HEK293 (cell line): ENCODE data around the gene MACF1.
A peak's percentile ranks its signal among the peaks of the same experiment; 100 is the strongest.

ENCODE experiments used
- CTCF ChIA-PET: fragments of 350-600 bp; formaldehyde crosslinking; extraction: SDS; loops from one replicate; lab custom pipeline; 2021; ENCODE audit warnings: antibody characterized with exemption; lab: Yijun Ruan, JAX
- POLR2A ChIA-PET: fragments of 300-600 bp; formaldehyde crosslinking; extraction: SDS; loops from one replicate; lab custom pipeline; 2020; ENCODE audit warnings: antibody characterized with exemption, inconsistent platforms; lab: Yijun Ruan, JAX
- H3K27ac ChIP-seq: fragments of 200-500 bp; sonication (Bioruptor generic); 2 replicates; pipeline ENCODE4 v1.5.1; 2014; ENCODE audit warnings: low read depth, low read length, control low read depth, inconsistent platforms; ENCODE audit errors: extremely low read depth
- H3K36me3 ChIP-seq, 2 experiments: fragments of 200-500 bp in 1 of 2; sonication (Bioruptor generic) in 1 of 2; 1 replicate in 1 of 2; 2 replicates in 1 of 2; pipeline ENCODE4 v1.5.1; 2014 to 2017; ENCODE audit warnings: inconsistent platforms in 2 of 2, low read length in 2 of 2; ENCODE audit not compliant: control insufficient read depth in 2 of 2, insufficient read depth in 1 of 2
- H3K4me1 ChIP-seq: fragments of 200-500 bp; sonication (Bioruptor generic); 2 replicates; pipeline ENCODE4 v1.5.1; 2014; ENCODE audit warnings: mild to moderate bottlenecking, low read length, inconsistent platforms; ENCODE audit not compliant: control insufficient read depth, insufficient read depth
- H3K4me3 ChIP-seq: 2 replicates; pipeline ENCODE4 v1.5.1; 2011; ENCODE audit warnings: low read depth, mild to moderate bottlenecking, control low read depth, low read length, moderate library complexity
- H3K9me3 ChIP-seq: fragments of 200-500 bp; sonication (Bioruptor generic); 2 replicates; pipeline ENCODE4 v1.5.1; 2014; ENCODE audit warnings: low read depth, low read length, inconsistent platforms; ENCODE audit not compliant: control insufficient read depth, insufficient read depth
- GLIS1 ChIP-seq: fragments of 450-650 bp; formaldehyde crosslinking; IDR thresholded peaks from 2 replicates; pipeline ENCODE4 v1.5.1; 2016; ENCODE audit warnings: missing biosample characterization, missing genetic modification characterization
- IKZF3 ChIP-seq: fragments of 450-650 bp; IDR thresholded peaks from 2 replicates; pipeline ENCODE4 v1.5.0; 2018; ENCODE audit warnings: missing biosample characterization, mild to moderate bottlenecking, missing genetic modification characterization, moderate library complexity
- KLF8 ChIP-seq: fragments of 450-650 bp; formaldehyde crosslinking; IDR thresholded peaks from 2 replicates; pipeline ENCODE4 v1.5.1; 2016; ENCODE audit warnings: missing biosample characterization, missing genetic modification characterization
- SETDB1 ChIP-seq: IDR thresholded peaks from one replicate; pipeline ENCODE4 v1.6.1; 2017; ENCODE audit warnings: mild to moderate bottlenecking, low read length, moderate library complexity, mixed read lengths; ENCODE audit not compliant: insufficient read length
- ZNF146 ChIP-seq: fragments of 450-650 bp; formaldehyde crosslinking; IDR thresholded peaks from 2 replicates; pipeline ENCODE4 v1.5.1; 2016; ENCODE audit warnings: missing biosample characterization, missing genetic modification characterization
- ZNF169 ChIP-seq: fragments of 450-650 bp; formaldehyde crosslinking; IDR thresholded peaks from 2 replicates; pipeline ENCODE4 v1.5.1; 2016; ENCODE audit warnings: missing biosample characterization, missing genetic modification characterization
- ZNF223 ChIP-seq: fragments of 450-650 bp; formaldehyde crosslinking; IDR thresholded peaks from 2 replicates; pipeline ENCODE4 v1.5.1; 2016; ENCODE audit warnings: missing biosample characterization, missing genetic modification characterization
- ZNF37A ChIP-seq: fragments of 450-650 bp; IDR thresholded peaks from 2 replicates; pipeline ENCODE4 v1.5.1; 2018; ENCODE audit warnings: missing biosample characterization, missing genetic modification characterization
- ZNF621 ChIP-seq: fragments of 450-650 bp; formaldehyde crosslinking; IDR thresholded peaks from 2 replicates; pipeline ENCODE4 v1.5.1; 2017; ENCODE audit warnings: missing biosample characterization, missing genetic modification characterization
- ZNF707 ChIP-seq: fragments of 450-650 bp; formaldehyde crosslinking; IDR thresholded peaks from 2 replicates; pipeline ENCODE4 v1.5.1; 2016; ENCODE audit warnings: missing biosample characterization, missing genetic modification characterization
- ZNF791 ChIP-seq: fragments of 450-650 bp; formaldehyde crosslinking; IDR thresholded peaks from 2 replicates; pipeline ENCODE4 v1.5.1; 2016; ENCODE audit warnings: missing biosample characterization, missing genetic modification characterization
- ZSCAN23 ChIP-seq: fragments of 450-650 bp; formaldehyde crosslinking; IDR thresholded peaks from 2 replicates; pipeline ENCODE4 v1.5.1; 2016; ENCODE audit warnings: missing biosample characterization, missing genetic modification characterization
- TF ChIP-seq, protein P1 (sequence below): fragments of 450-650 bp; formaldehyde crosslinking; optimal IDR thresholded peaks from 2 replicates; pipeline ENCODE3; 2016; ENCODE audit warnings: missing biosample characterization, mild to moderate bottlenecking, missing genetic modification characterization
- TF ChIP-seq, protein P2 (sequence below): fragments of 450-650 bp; formaldehyde crosslinking; IDR thresholded peaks from 2 replicates; pipeline ENCODE4 v1.5.1; 2016; ENCODE audit warnings: missing biosample characterization, missing genetic modification characterization
- TF ChIP-seq, protein P3 (sequence below): fragments of 450-650 bp; formaldehyde crosslinking; IDR thresholded peaks from 2 replicates; pipeline ENCODE4 v1.5.1; 2017; ENCODE audit warnings: missing biosample characterization, missing genetic modification characterization
- TF ChIP-seq, protein P4 (sequence below): fragments of 450-650 bp; IDR thresholded peaks from 2 replicates; pipeline ENCODE4 v1.5.1; 2018; ENCODE audit warnings: missing biosample characterization, missing genetic modification characterization
- TF ChIP-seq, protein P5 (sequence below): fragments of 450-650 bp; formaldehyde crosslinking; IDR thresholded peaks from 2 replicates; pipeline ENCODE4 v1.5.1; 2016; ENCODE audit warnings: missing biosample characterization, missing genetic modification characterization
- TF ChIP-seq, protein P6 (sequence below): fragments of 450-650 bp; formaldehyde crosslinking; IDR thresholded peaks from 2 replicates; pipeline ENCODE4 v1.5.1; 2016; ENCODE audit warnings: missing biosample characterization, missing genetic modification characterization
- TF ChIP-seq, protein P7 (sequence below): fragments of 450-650 bp; formaldehyde crosslinking; IDR thresholded peaks from 2 replicates; pipeline ENCODE4 v1.5.1; 2017; ENCODE audit warnings: missing biosample characterization, missing genetic modification characterization
- TF ChIP-seq, protein P8 (sequence below): fragments of 450-650 bp; IDR thresholded peaks from 2 replicates; pipeline ENCODE4 v1.5.1; 2018; ENCODE audit warnings: missing biosample characterization, mild to moderate bottlenecking, missing genetic modification characterization

Gene MACF1

DNA sequence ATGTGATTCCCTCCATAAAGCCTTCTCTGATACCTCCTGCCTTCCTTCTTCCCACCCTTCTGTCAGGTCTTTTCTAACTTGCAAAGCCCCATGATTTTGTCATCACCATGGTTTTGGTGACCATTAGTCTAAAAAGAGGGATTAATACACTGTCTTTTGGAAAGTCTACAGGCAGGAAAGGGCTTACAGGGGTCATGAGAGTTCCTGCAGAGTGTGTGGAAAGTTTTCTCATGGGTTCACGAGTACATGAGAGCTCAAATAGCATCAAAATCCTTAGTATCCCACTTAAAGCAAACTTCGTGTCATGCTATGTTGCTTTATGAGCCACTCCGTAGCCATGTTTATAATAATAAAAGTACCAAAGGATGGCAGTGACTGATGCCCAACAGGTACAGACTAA is 200.4 kb downstream of the MACF1 start:
- POLR2A ChIA-PET: interaction anchor here (0.5 kb wide), 1 partner anchor 379 kb away, joined by 9 read pairs; no protein-coding TSS in a partner anchor
- Histone ChIP-seq H3K4me1 (peaks cover 5% of the 10 kb centered on the region; the same call in 1 of the 2 replicates), H3K27ac (no peak overlapping the region)
- TF ChIP-seq, protein P1, sequence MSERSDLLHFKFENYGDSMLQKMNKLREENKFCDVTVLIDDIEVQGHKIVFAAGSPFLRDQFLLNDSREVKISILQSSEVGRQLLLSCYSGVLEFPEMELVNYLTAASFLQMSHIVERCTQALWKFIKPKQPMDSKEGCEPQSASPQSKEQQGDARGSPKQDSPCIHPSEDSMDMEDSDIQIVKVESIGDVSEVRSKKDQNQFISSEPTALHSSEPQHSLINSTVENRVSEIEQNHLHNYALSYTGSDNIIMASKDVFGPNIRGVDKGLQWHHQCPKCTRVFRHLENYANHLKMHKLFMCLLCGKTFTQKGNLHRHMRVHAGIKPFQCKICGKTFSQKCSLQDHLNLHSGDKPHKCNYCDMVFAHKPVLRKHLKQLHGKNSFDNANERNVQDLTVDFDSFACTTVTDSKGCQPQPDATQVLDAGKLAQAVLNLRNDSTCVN: no peak
- no peak for TF ChIP-seq ZNF707 (tag by site-specific recombination)
- TF ChIP-seq, protein P2, sequence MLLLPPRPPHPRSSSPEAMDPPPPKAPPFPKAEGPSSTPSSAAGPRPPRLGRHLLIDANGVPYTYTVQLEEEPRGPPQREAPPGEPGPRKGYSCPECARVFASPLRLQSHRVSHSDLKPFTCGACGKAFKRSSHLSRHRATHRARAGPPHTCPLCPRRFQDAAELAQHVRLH (tag by site-specific recombination): no peak
- TF ChIP-seq, protein P3, sequence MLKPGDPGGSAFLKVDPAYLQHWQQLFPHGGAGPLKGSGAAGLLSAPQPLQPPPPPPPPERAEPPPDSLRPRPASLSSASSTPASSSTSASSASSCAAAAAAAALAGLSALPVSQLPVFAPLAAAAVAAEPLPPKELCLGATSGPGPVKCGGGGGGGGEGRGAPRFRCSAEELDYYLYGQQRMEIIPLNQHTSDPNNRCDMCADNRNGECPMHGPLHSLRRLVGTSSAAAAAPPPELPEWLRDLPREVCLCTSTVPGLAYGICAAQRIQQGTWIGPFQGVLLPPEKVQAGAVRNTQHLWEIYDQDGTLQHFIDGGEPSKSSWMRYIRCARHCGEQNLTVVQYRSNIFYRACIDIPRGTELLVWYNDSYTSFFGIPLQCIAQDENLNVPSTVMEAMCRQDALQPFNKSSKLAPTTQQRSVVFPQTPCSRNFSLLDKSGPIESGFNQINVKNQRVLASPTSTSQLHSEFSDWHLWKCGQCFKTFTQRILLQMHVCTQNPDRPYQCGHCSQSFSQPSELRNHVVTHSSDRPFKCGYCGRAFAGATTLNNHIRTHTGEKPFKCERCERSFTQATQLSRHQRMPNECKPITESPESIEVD (tag by site-specific recombination): no peak
- TF ChIP-seq, protein P4, sequence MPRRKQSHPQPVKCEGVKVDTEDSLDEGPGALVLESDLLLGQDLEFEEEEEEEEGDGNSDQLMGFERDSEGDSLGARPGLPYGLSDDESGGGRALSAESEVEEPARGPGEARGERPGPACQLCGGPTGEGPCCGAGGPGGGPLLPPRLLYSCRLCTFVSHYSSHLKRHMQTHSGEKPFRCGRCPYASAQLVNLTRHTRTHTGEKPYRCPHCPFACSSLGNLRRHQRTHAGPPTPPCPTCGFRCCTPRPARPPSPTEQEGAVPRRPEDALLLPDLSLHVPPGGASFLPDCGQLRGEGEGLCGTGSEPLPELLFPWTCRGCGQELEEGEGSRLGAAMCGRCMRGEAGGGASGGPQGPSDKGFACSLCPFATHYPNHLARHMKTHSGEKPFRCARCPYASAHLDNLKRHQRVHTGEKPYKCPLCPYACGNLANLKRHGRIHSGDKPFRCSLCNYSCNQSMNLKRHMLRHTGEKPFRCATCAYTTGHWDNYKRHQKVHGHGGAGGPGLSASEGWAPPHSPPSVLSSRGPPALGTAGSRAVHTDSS (tag by site-specific recombination): no peak
- TF ChIP-seq, protein P5, sequence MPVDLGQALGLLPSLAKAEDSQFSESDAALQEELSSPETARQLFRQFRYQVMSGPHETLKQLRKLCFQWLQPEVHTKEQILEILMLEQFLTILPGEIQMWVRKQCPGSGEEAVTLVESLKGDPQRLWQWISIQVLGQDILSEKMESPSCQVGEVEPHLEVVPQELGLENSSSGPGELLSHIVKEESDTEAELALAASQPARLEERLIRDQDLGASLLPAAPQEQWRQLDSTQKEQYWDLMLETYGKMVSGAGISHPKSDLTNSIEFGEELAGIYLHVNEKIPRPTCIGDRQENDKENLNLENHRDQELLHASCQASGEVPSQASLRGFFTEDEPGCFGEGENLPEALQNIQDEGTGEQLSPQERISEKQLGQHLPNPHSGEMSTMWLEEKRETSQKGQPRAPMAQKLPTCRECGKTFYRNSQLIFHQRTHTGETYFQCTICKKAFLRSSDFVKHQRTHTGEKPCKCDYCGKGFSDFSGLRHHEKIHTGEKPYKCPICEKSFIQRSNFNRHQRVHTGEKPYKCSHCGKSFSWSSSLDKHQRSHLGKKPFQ (tag by site-specific recombination): no peak
- no peak for TF ChIP-seq KLF8
- no peak for TF ChIP-seq ZSCAN23 (tag by site-specific recombination)
- TF ChIP-seq ZNF146 (tag by site-specific recombination): no peak
- TF ChIP-seq ZNF791 (tag by site-specific recombination): no peak
- TF ChIP-seq GLIS1 (tag by site-specific recombination): no peak
- TF ChIP-seq, protein P6, sequence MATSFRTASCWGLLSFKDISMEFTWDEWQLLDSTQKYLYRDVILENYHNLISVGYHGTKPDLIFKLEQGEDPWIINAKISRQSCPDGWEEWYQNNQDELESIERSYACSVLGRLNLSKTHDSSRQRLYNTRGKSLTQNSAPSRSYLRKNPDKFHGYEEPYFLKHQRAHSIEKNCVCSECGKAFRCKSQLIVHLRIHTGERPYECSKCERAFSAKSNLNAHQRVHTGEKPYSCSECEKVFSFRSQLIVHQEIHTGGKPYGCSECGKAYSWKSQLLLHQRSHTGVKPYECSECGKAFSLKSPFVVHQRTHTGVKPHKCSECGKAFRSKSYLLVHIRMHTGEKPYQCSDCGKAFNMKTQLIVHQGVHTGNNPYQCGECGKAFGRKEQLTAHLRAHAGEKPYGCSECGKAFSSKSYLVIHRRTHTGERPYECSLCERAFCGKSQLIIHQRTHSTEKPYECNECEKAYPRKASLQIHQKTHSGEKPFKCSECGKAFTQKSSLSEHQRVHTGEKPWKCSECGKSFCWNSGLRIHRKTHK: no peak
- TF ChIP-seq SETDB1: no peak
- TF ChIP-seq, protein P7, sequence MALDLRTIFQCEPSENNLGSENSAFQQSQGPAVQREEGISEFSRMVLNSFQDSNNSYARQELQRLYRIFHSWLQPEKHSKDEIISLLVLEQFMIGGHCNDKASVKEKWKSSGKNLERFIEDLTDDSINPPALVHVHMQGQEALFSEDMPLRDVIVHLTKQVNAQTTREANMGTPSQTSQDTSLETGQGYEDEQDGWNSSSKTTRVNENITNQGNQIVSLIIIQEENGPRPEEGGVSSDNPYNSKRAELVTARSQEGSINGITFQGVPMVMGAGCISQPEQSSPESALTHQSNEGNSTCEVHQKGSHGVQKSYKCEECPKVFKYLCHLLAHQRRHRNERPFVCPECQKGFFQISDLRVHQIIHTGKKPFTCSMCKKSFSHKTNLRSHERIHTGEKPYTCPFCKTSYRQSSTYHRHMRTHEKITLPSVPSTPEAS (tag by site-specific recombination): no peak
- TF ChIP-seq, all 188 proteins: peak for 0
- no peaks in the 10 kb centered on the region for H3K9me3 ChIP-seq
- H3K36me3 ChIP-seq: no peaks in the 10 kb centered on the region
- CTCF ChIA-PET: interaction anchor here (0.6 to 1.5 kb wide), 6 partner anchors 10 to 306 kb away, joined by 3 to 11 read pairs (median 4); no protein-coding TSS in a partner anchor
- no peak overlapping the region for H3K4me3 ChIP-seq

DNA sequence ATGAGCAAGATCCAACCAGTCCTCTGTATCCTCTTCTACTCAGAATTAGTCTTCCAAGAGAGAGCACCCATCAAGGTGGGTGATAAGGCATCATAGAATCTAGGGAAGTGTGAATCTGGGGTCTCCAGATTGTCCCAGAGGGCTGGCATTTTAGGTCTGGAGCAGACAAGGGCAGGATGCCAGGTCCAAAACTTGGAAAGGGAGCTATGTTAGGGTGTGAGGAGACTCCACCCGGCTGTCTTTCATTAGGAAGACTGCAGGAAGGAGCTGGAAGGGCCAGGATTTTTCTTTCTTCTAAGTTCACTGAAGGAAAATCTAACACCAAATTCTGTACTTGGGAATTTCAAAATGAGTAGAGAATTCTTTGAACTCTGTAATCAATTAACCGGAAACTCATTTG is 200.9 kb downstream of the MACF1 start:
- H3K27ac ChIP-seq: no peak overlapping the region
- no peaks in the 10 kb centered on the region for H3K36me3 ChIP-seq
- H3K9me3 ChIP-seq: no peaks in the 10 kb centered on the region
- no peak for TF ChIP-seq ZNF37A (tag by site-specific recombination)
- TF ChIP-seq, protein P8, sequence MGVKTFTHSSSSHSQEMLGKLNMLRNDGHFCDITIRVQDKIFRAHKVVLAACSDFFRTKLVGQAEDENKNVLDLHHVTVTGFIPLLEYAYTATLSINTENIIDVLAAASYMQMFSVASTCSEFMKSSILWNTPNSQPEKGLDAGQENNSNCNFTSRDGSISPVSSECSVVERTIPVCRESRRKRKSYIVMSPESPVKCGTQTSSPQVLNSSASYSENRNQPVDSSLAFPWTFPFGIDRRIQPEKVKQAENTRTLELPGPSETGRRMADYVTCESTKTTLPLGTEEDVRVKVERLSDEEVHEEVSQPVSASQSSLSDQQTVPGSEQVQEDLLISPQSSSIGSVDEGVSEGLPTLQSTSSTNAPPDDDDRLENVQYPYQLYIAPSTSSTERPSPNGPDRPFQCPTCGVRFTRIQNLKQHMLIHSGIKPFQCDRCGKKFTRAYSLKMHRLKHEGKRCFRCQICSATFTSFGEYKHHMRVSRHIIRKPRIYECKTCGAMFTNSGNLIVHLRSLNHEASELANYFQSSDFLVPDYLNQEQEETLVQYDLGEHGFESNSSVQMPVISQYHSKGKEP (tag by site-specific recombination): no peak
- TF ChIP-seq ZNF621 (tag by site-specific recombination): no peak
- no peak for TF ChIP-seq ZNF223 (tag by site-specific recombination)
- TF ChIP-seq IKZF3 (tag by site-specific recombination): 0 out of 2 replicates have a peak, but pooled peaks have one; percentile 7
- no peak for TF ChIP-seq ZNF169 (tag by site-specific recombination)
- TF ChIP-seq, all 188 proteins: peak for 1
- ChIA-PET CTCF (interaction anchor here (0.6 to 1.5 kb wide), 5 partner anchors 10 to 307 kb away, joined by 3 to 11 read pairs (median 4); no protein-coding TSS in a partner anchor), POLR2A (no interaction called here)
- Histone ChIP-seq H3K4me1 (peaks cover 6% of the 10 kb centered on the region), H3K4me3 (no peak overlapping the region)
